Activated CD4-positive, alpha-beta T cell treated with anti-CD3 and anti-CD28 coated beads for 36 hours (primary cell): Measurements from ENCODE around the gene TMED5. TPM values are rescaled to one million over a fixed set of nuclear protein-coding genes. Genes with fewer than 3 reads are reported as not detected.
"Not testable (repeated sequence)": the region's sequence is repeated elsewhere in the genome, so short reads cannot be mapped to it uniquely, and the experiment has no call there.

Experiments
- ATAC-seq: fragments of 200-7000 bp; cut with Tn5 transposase; one replicate; pipeline ENCODE4 v1.10.0; 2021; ENCODE audit warnings: mild to moderate bottlenecking, moderate library complexity
- CTCF ChIA-PET: fragments of 350-600 bp; sonication (Branson Sonifier 250); formaldehyde crosslinking; loops from one replicate; lab custom pipeline; 2021; ENCODE audit warnings: antibody characterized with exemption; lab: Charles Lee
- POLR2A ChIA-PET: fragments of 350-600 bp; sonication (Branson Sonifier 250); formaldehyde crosslinking; loops from one replicate; lab custom pipeline; 2021; ENCODE audit warnings: antibody characterized with exemption, inconsistent platforms; lab: Charles Lee
- DNase-seq: peaks from one replicate; pipeline ENCODE4 v3.0.0-alpha.2; 2020
- H3K27ac Mint-ChIP-seq: one replicate; pipeline ENCODE4 v1.8.0; 2021; ENCODE audit warnings: mixed read lengths
- H3K27me3 Mint-ChIP-seq: one replicate; pipeline ENCODE4 v1.8.0; 2021; ENCODE audit warnings: mixed read lengths
- H3K36me3 Mint-ChIP-seq: one replicate; pipeline ENCODE4 v1.8.0; 2021; ENCODE audit warnings: low read depth, mixed read lengths
- H3K4me1 Mint-ChIP-seq: one replicate; pipeline ENCODE4 v1.8.0; 2021; ENCODE audit warnings: mixed read lengths
- H3K4me3 Mint-ChIP-seq: one replicate; pipeline ENCODE4 v1.8.0; 2021; ENCODE audit warnings: mild to moderate bottlenecking, moderate library complexity, mixed read lengths
- H3K9me3 Mint-ChIP-seq: one replicate; pipeline ENCODE4 v1.8.0; 2021; ENCODE audit warnings: low read depth, mixed read lengths
- intact Hi-C, 2 experiments: fragments of 100-400 bp; cut with DNase I in 1 of 2; cut with micrococcal nuclease in 1 of 2; formaldehyde crosslinking; loops; one replicate each; pipeline versions ENCODE4 v1.14.2 to v1.15.1; 2022 to 2024; cut with DNase I, micrococcal nuclease
- total RNA-seq, 2 experiments: library from RNA; stranded (reverse); gene quantifications; one replicate each; pipeline ENCODE4 v1.2.3, GENCODE V29; 2021

The TMED5 gene
- 10 to 100 TPM; 32.6 to 33.0 TPM for total RNA-seq

DNA sequence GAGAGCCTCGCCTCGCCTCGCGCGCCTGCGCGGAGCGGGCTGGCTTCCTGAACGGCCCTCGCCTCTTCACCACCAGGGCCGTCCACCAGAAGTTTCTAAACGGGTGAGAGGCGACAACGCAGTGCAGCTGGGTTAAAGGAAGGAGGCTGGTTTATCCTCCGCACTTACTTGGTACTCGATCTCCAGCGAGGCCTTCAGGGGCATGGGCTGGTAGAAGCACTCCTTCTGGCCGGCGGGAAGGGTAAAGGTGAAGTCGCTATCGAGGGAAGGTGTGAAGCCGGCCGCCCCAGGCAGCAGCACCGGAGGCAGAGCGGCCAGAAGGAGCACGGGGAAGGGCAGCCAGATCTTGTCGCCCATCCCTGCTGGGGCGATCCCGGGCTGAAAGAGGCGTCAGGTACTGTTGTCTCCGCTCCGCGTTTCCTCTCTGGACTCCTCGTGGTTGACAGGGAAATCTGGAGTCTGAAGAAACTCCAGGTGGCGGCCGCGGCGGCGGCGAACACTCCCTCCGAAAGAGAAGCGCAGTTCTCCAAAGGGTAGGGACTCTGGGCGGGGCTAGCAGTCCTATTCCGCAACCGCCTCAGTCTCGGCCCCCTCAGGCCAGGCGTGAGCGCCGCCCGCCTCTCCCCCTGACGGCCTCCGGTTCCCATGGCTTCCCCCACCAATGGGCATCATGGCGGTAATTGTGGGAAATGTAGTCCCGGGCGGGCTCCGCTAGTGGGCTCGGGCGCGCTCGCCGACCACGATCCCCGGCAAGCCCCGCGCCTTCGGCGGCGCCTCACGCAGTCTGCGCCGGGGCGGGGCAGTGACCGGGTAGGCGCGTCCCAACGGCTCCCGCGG, at the start of gene TMED5:
TSS of gene TMED5 (minus strand) at position 528 of the 837 bp plus-strand sequence. CDS start at position 357, 171 bp downstream.
- POLR2A ChIA-PET, result no interaction called here
- CTCF ChIA-PET, result no interaction called here
- H3K4me3 Mint-ChIP-seq, result peak within 1 kb of the TSS; percentile 89
- H3K9me3 Mint-ChIP-seq, result no peaks in the 10 kb centered on the region
- H3K4me1 Mint-ChIP-seq, result peaks cover 41% of the 10 kb centered on the region
- peak within 1 kb of the TSS; percentile 99 for H3K27ac Mint-ChIP-seq
- peak; percentile 85 for ATAC-seq
- DNase-seq, result peak; percentile 98
- intact Hi-C loops, result loop anchor here (1.0 to 10.0 kb wide), 13 partner anchors 9 to 1235 kb away; partner anchors contain the start of genes DIPK1A (in 2 of the 2), DR1 (in 2 of the 2), MTF2 (in 2 of the 2) and ABCD3 (in 1 of the 2)
- peaks cover 29% of the 10 kb centered on the region for H3K36me3 Mint-ChIP-seq
- H3K27me3 Mint-ChIP-seq, result no peaks in the 10 kb centered on the region

DNA sequence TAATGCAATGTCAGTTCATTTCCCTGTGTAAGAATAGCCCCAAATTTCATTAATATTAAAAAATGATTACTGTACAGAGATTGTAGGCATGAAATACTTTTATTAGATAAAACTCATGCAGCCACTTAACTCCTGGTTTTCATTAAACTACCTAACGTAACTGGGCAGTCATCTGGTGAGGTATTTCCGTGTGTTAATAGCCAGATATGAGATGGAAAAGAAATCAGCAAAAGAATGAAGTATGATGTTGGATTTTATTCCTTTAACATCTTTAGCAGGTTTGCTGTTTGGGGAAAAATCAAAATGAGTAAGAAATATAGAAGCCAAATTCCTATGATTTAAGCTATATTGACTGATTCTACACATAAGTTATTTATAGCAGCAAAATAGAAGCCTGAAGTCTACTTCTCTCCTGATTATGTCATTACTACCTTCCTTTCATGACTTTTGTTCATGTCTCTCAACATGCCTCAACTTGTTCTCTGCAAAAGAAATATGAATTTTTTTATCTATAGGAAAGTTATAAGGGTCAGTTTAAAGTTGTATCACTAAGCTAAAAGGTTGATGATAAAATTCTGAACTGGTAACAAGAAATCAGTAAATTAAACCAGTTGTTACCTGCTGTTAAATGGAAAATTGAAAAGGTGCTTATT, 42.9 kb upstream of the TMED5 start:
- ATAC-seq (no peak), DNase-seq (no peak)
- POLR2A ChIA-PET, result interaction anchor here (0.6 kb wide), 1 partner anchor 12 kb away, joined by 3 read pairs; no protein-coding TSS in a partner anchor
- Mint-ChIP-seq H3K9me3 (peaks cover 3% of the 10 kb centered on the region), H3K27ac (no peak overlapping the region), H3K36me3 (peaks cover 50% of the 10 kb centered on the region), H3K4me3 (no peak overlapping the region), H3K4me1 (peaks cover 18% of the 10 kb centered on the region), H3K27me3 (no peaks in the 10 kb centered on the region)
- intact Hi-C loops, result no loop called here
- CTCF ChIA-PET, result interaction anchor here (1.0 to 1.9 kb wide), 2 partner anchors 9 to 143 kb away, joined by 3 to 7 read pairs; no protein-coding TSS in a partner anchor

DNA sequence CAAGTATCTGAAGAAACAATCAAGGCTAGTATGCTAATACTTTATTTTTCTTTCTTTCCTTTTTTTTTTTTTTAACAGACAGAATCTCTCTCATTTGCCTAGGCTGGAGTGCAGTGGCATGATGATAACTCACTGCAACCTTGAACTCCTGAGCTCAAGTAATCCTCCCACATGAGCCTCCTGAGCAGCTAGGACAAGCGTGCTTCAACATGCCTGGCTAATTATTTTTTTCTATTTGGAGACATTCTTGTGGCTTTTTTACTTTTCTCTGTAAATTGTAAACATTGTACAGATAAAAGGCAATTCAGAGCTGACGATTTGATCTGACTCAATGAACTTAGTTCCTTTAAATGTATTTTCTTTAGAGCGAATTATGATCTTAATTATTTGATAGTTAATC, 41.7 kb upstream of the TMED5 start:
- POLR2A ChIA-PET, result no interaction called here
- no peak overlapping the region for H3K27ac Mint-ChIP-seq
- ATAC-seq, result no peak

GRCh38 chr1:93220716-93221115, 40.5 kb upstream of the TMED5 start:
- intact Hi-C loops, H3K27ac Mint-ChIP-seq, ATAC-seq, H3K4me3 Mint-ChIP-seq, DNase-seq, H3K9me3 Mint-ChIP-seq, H3K27me3 Mint-ChIP-seq, POLR2A ChIA-PET: not testable (repeated sequence)
- CTCF ChIA-PET, result interaction anchor here (1.7 kb wide), 1 partner anchor 84 kb away, joined by 4 read pairs; no protein-coding TSS in a partner anchor
- Mint-ChIP-seq H3K36me3 (peaks cover 56% of the 10 kb centered on the region), H3K4me1 (peaks cover 18% of the 10 kb centered on the region)

More for the DNA sequence above, 41.7 kb upstream of the TMED5 start:
- H3K4me1 Mint-ChIP-seq, result peaks cover 18% of the 10 kb centered on the region
- H3K4me3 Mint-ChIP-seq, result no peak overlapping the region
- peaks cover 60% of the 10 kb centered on the region for H3K36me3 Mint-ChIP-seq
- DNase-seq, result no peak
- CTCF ChIA-PET, result interaction anchor here (1.1 to 1.9 kb wide), 3 partner anchors 141 to 228 kb away, joined by 4 to 7 read pairs (median 4); no protein-coding TSS in a partner anchor
- intact Hi-C loops, result no loop called here
- no peaks in the 10 kb centered on the region for H3K27me3 Mint-ChIP-seq
- H3K9me3 Mint-ChIP-seq, result peaks cover 3% of the 10 kb centered on the region

- H3K27me3 Mint-ChIP-seq, result no peaks in the 10 kb centered on the region
- peaks cover 3% of the 10 kb centered on the region for H3K9me3 Mint-ChIP-seq
- ChIA-PET CTCF (interaction anchor here (1.0 to 1.7 kb wide), 2 partner anchors 10 to 85 kb away, joined by 3 to 4 read pairs; no protein-coding TSS in a partner anchor), POLR2A (interaction anchor here (0.7 kb wide), 2 partner anchors 188 to 627 kb away, joined by 3 to 5 read pairs; no protein-coding TSS in a partner anchor)
- H3K36me3 Mint-ChIP-seq, result peaks cover 53% of the 10 kb centered on the region
- DNase-seq, result peak; percentile 50
- peak overlapping the region; percentile 86 for H3K27ac Mint-ChIP-seq
- peak overlapping the region; percentile 44 for H3K4me3 Mint-ChIP-seq
- H3K4me1 Mint-ChIP-seq, result peaks cover 18% of the 10 kb centered on the region
- intact Hi-C loops, result loop anchor here in 1 of 2 experiments (2.0 kb wide), 1 partner anchor 39 kb away; the partner anchor contains the start of genes CCDC18 and TMED5
- peak; percentile 64 for ATAC-seq
Observed at GRCh38 chr1:93219443-93219842, 39.2 kb upstream of the TMED5 start.

DNA sequence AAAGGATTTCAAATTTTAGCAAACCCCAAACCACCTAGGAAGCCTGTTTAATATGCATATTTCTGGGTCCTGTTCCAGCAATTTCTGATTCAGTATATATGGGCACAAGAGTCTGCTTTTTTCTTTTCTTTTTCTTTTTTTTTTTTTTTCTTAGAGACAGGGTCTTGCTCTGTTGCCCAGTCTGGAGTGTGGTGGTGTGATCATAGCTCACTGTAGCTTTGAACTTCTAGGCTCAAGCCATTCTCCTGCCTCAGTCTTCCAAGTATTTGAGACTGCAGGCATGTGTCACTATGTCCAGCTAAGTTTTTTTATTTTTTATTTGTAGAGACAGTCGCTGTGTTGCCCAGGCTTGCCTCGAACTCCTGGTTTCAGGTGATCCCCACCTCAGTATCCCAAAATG, 35.1 kb upstream of the TMED5 start:
- no peaks in the 10 kb centered on the region for H3K9me3 Mint-ChIP-seq

DNA sequence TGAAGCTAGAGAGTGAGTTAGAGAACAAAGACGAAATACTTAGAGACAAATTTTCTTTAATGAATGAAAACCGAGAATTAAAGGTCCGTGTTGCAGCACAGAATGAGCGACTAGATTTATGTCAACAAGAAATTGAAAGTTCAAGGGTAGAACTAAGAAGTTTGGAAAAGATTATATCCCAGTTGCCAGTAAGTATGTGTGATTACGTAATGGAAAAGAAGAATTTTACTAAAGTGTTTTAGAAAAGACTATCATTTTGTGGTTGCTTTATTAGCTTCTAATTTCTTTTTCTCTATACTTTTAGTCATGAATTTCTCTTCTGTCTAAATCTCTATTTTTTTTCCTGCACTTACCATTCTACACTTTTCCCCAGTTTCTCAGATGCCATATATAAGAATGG, 27.0 kb upstream of the TMED5 start:
- H3K4me3 Mint-ChIP-seq, result no peak overlapping the region
- H3K4me1 Mint-ChIP-seq, result no peaks in the 10 kb centered on the region
- H3K27me3 Mint-ChIP-seq, result no peaks in the 10 kb centered on the region
- intact Hi-C loops, result no loop called here
- ChIA-PET CTCF (interaction anchor here (0.7 to 1.1 kb wide), 3 partner anchors 9 to 127 kb away, joined by 3 read pairs; no protein-coding TSS in a partner anchor), POLR2A (no interaction called here)
- no peaks in the 10 kb centered on the region for H3K9me3 Mint-ChIP-seq
- H3K36me3 Mint-ChIP-seq, result peaks cover 24% of the 10 kb centered on the region
- no peak overlapping the region for H3K27ac Mint-ChIP-seq
- DNase-seq (no peak), ATAC-seq (no peak)

More for the DNA sequence above, 35.1 kb upstream of the TMED5 start:
- peaks cover 18% of the 10 kb centered on the region for H3K4me1 Mint-ChIP-seq
- ChIA-PET POLR2A (no interaction called here), CTCF (interaction anchor here (1.1 to 1.7 kb wide), 3 partner anchors 8 to 194 kb away, joined by 3 to 4 read pairs (median 3); no protein-coding TSS in a partner anchor)
- no peak for DNase-seq
- no peak overlapping the region for H3K4me3 Mint-ChIP-seq
- ATAC-seq, result no peak
- no peaks in the 10 kb centered on the region for H3K27me3 Mint-ChIP-seq
- H3K27ac Mint-ChIP-seq, result no peak overlapping the region
- peaks cover 34% of the 10 kb centered on the region for H3K36me3 Mint-ChIP-seq
- intact Hi-C loops, result no loop called here

- ATAC-seq, result no peak
Observed at GRCh38 chr1:93206567-93206954, 26.3 kb upstream of the TMED5 start.

DNA sequence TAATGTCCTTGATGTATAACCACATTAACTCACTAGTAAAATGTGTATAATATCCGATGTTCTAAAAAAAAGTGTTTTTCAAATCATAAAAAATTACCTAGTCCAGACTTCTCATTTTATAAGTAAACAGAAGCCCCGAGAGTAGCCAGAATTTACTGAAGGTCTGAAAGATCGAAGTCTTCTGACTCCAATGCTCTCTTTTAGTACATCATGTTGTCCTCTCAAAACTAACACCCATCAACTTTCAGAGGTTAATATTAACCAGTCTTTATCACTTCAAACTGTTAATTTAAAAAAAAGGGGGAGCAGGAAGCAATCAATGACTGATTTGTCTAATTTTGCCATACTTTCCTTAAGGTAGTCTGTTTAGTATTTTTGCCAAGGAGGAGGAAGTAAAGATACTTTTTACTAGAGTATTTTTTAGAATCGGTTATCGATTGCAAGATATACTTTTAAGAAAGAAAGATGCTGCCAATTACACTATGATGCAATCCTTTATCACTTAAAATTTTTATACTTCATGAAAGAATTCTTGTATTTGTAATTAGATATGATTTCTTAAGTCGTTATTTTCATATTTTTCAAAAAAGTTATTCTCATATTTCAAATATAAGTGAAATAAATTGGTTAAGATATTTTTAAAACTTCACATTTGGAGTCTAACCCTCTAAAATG, 25.8 kb upstream of the TMED5 start:
- ChIA-PET POLR2A (no interaction called here), CTCF (no interaction called here)
- no peaks in the 10 kb centered on the region for H3K9me3 Mint-ChIP-seq
- intact Hi-C loops, result no loop called here
- no peaks in the 10 kb centered on the region for H3K27me3 Mint-ChIP-seq
- no peak overlapping the region for H3K27ac Mint-ChIP-seq
- peaks cover 24% of the 10 kb centered on the region for H3K36me3 Mint-ChIP-seq
- no peaks in the 10 kb centered on the region for H3K4me1 Mint-ChIP-seq
- H3K4me3 Mint-ChIP-seq, result no peak overlapping the region
- ATAC-seq (no peak), DNase-seq (no peak)

More at GRCh38 chr1:93206567-93206954, 26.3 kb upstream of the TMED5 start:
- Mint-ChIP-seq H3K27ac (no peak overlapping the region), H3K4me1 (no peaks in the 10 kb centered on the region), H3K9me3 (no peaks in the 10 kb centered on the region), H3K36me3 (peaks cover 24% of the 10 kb centered on the region), H3K4me3 (no peak overlapping the region), H3K27me3 (no peaks in the 10 kb centered on the region)
- DNase-seq, result no peak
- CTCF ChIA-PET, result interaction anchor here (0.7 to 1.1 kb wide), 3 partner anchors 10 to 127 kb away, joined by 3 read pairs; no protein-coding TSS in a partner anchor
- POLR2A ChIA-PET, result no interaction called here
- intact Hi-C loops, result no loop called here

- H3K4me3 Mint-ChIP-seq, result no peak overlapping the region
- no peaks in the 10 kb centered on the region for H3K9me3 Mint-ChIP-seq
- ATAC-seq (no peak), DNase-seq (no peak)
- H3K27me3 Mint-ChIP-seq, result no peaks in the 10 kb centered on the region
- CTCF ChIA-PET, result no interaction called here
- H3K36me3 Mint-ChIP-seq, result peaks cover 18% of the 10 kb centered on the region
- H3K4me1 Mint-ChIP-seq, result no peaks in the 10 kb centered on the region
- POLR2A ChIA-PET, result no interaction called here
- no peak overlapping the region for H3K27ac Mint-ChIP-seq
- intact Hi-C loops, result no loop called here
Observed at GRCh38 chr1:93200714-93201113, 20.5 kb upstream of the TMED5 start.
